Lung microvascular endothelial cell (primary cell): ENCODE results near the gene CRIP2. TPM values are rescaled to one million over a fixed set of nuclear protein-coding genes. Genes with fewer than 3 reads are reported as not detected.

Source experiments
- DNase-seq, 2 donors: peaks; one replicate each; pipeline versions ENCODE4 v3.0.0 to v3.0.0-alpha.2; 2010; ENCODE audit warnings: low read depth in 2 of 2
- total RNA-seq: library from RNA; depleted of rRNA; stranded (reverse); fragments of >200 nt; gene quantifications from 2 replicates; pipeline ENCODE4 v1.2.1, GENCODE V29; 2014

CRIP2 gene, protein sequence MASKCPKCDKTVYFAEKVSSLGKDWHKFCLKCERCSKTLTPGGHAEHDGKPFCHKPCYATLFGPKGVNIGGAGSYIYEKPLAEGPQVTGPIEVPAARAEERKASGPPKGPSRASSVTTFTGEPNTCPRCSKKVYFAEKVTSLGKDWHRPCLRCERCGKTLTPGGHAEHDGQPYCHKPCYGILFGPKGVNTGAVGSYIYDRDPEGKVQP
- 130 and 152 TPM in 2 replicates for total RNA-seq

DNA sequence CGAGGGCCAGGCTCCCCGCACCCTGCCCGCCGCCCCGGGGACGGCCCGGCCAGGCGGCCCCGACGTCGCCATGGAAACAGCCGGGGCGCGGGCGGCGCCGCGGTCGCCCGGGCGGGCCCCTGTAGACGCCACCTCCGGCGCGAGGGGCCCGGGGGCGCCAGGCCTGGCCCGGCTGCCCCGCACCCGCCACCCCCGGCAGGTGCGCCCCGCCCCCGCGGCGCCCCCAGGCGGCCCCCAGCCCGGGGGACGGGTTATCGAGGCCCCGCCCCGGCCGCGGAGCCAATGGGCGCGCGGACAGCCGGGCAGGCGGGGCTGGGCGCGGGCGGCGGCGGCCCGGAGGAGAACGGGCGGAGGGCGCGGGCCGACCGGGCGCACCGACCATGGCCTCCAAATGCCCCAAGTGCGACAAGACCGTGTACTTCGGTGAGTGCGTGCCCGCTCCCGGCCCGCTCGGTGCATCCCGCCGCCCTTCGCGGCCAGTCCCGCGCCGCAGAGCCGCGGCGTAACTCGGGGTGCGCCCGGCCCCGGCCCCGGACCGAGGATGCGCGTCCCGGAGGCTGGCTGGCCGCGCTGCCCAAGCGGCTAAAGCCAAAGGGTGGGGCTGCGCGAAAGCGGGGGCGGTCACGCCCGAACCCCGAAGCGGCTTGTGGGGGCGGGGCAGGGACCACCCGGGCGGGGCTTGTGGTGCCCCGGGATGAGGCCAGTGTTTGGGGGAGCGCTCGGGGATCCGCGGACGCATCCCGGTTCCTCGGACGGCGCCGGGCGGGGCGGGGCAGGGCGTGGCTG lies at the start of gene CRIP2:
Gene CRIP2, plus strand, starts transcription at position 339 of the 786 bp plus-strand sequence. Its CDS starts 42 bp downstream, at position 381.
- peak; percentile 64 to 81 for DNase-seq

DNA sequence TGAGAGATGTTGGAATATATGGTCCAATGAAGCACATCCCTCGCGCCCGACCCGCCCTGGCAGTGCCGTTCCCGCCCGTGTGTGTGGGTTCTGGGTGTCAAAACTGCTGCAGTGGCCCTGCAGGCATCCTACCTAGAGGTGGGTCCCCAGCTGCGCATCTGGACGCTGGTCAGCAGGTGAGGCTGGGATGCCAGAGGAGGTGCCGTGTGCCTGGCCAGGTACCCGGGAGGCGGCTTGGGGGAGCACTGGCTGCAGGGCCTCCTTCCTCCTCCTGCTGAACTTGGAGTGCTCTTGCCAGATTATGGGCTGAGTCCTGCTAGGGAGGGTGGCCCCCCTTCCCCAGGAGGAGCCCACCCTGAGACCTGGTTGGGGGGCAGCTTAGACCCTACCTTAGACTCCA lies 49.8 kb upstream of the CRIP2 start:
- DNase-seq, result no peak

DNA sequence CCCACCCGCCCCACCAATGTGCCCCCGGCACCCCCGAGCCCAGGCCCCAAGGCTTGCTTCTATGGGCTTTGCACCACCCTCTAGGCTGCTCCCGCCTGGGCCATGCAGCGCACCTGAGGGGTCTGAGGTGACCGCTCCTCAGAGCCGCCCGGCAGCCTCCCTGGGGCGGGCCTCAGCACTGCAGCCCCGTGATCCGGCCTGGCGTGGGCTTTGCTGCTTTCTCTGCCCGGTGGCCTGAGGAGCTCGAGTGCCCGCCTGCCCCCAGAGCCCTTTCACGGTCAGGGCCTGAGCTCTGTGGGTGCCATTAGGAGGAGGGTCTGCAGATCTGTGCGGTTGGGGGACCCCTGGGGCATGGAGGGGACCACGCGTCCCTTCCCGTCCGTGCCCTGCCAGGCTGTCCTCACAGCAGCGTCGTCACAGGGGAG lies 48.8 kb upstream of the CRIP2 start:
- no peak for DNase-seq

DNA sequence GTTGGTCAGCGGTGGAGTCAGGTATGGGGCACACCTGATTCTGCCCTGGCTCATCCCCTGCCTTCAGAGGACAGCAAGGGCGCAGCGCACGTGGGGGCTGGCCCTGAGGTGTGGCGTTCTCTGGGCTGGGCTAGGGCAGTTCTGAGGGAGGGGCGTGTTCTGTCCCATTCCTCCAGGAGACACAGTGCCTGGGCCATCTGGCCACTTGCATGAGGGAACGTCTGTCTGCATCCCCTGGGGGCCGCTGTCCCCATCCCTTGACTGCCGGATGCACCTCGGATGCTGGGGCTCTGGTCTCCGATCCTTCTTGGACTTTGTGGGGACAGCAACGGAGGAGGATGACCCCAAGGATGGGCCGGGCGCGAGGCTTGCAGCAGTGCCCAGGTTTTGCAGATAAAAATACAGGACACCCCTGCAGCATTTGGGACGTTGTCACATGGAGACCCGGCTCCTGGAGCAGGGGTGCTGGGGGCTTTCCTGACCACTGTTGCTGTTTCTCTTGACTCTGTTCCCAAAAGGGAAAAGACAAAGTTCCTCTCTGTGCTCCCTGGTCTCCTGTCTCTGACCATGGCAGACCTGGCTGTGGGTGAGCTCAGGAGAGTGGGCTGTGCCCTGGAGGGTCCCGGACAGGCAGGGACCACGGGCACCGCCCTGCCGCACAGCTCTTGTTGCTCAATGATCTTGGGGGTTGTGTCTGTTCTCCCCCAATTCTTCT lies 48.0 kb upstream of the CRIP2 start:
- no peak for DNase-seq

DNA sequence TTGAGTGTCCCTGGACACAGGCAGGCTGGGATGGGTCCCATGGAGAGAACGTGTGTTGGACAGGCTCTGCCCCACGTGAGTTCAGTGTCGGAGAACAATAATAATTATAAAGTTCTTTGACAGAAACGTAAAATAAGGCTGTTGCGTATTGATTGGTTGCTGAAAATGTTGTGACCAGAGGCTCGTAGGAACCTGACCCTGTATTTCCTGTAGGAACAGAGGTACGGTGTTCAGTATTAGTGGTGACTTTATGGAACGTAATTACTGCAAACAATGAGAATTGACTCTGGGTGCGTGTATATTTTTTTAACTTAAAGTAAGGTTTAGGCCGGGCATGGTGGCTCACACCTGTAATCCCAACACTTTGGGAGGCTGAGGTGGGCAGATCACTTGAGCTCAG lies 47.2 kb upstream of the CRIP2 start:
- DNase-seq, result no peak

DNA sequence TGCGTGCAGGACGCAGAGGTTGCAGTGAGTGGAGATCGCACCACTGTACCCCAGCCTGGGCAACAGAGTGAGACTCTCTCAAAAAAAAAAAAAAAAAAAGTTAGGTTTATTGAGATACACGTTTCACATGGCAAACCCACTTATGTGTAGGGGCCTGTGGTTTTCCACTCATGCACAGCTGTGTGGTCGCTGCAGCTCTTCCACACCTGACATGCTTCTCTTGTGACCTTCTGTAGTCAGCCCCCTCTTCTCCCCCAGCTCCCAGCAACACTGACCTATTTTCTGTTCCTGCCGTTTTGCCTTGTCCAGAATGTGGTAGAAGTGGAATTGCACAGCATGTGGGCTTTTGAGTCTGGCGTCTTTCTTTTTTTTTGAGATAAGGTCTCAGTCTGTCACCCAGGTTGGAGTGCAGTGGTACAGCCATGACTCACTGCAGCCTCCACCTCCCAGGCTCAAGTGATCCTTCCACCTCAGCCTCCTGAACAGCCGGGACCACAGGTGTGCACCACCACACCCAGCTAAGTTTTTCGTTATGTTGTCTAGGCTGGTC lies 46.6 kb upstream of the CRIP2 start:
- DNase-seq, result no peak

DNA sequence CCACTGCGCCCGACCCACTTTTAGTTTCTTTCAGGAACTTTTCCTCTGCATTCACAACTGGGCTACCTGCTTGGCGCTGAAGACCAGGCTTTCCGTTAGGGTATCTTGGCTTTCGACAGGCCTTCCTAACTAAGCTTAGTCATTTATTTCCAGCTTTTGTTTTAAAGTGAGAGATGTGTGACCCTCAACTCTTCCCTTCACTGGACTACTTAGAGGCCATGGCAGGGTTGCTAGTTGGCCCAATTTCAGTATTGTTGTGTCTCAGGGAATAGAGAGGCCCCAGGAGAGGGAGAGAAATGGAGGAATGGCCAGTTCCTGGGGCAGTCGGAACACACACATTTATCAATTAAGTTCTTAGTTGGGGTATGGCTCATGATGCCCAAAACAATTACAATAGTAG lies 44.6 kb upstream of the CRIP2 start:
- DNase-seq, result peak; percentile 69 to 90

DNA sequence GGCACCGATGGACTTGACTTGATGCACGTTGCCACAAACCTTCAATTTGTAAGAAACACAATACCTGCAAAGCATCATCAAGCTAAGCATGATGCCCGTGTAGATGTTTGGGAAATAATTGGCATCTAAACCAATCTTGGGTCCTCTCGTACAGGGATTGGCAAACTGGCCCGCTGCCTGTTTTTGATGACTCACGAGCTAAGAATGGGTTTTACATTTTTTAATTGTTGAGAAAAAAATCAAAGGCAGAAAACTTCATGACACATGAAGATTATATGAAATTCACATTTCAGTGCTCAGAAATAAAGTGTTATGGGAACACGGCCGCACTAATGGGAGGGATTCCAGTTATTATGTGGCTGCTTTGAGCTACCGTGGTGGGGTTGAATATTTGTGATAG lies 44.1 kb upstream of the CRIP2 start:
- DNase-seq, result peak; percentile 79 to 85

DNA sequence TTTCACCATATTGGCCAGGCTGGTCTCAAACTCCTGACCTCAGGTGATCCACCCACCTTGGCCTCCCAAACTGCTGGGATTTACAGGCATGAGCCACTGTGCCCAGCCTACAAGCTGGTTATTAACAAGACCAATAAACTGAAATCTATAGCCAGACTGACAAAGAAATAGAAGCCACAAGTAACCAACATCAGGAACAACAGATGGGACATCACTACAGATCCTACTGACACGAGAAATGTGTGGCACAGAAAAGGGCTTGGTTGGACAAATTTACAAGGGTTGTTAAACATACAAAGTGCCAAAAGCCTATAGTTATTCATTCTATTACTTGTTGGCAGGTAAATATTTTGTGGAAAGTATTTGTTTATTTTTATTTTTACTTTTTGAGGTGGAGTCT lies 43.4 kb upstream of the CRIP2 start:
- no peak for DNase-seq

DNA sequence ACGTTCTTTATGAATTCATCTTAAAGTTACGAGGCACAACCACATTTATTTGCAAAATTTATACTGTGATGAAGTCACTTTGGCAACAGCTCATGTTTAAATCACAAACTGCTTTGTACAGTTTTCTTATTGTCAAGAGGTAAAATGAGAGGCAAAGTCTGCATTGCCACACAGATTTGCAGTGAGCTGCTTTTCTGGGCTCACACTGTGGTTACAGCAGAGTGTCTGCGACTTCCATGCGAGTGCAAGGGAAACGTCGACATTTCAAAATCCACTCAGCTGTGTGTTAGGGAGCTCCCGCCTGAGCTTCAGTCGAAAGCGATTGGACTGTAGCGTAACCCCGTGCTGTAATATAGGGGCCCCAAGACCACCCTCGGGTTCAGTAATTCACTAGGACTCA lies 42.0 kb upstream of the CRIP2 start:
- no peak for DNase-seq

DNA sequence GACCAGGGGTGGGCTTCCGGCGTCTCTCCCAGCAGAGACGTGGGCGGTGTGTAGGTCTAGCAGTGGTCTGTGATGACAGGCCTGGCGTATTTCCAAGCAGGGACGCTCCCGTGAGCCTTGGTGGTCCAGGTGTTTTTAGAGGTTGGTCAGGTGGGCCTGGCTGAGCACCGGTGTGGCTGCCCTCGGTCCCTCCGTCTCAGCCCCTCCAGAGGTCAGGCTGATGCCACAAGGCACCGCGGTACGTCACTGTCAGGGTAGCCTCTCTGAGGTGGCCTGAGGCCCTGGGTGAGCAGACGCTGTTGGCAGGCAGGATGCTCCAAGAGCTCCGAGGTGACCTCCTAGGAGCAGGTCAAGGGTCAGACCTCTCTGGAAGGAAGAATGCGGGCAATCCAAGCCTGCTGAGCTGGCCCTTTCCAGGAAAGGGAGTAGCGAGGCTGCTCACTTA lies 41.4 kb upstream of the CRIP2 start:
- DNase-seq, result no peak

DNA sequence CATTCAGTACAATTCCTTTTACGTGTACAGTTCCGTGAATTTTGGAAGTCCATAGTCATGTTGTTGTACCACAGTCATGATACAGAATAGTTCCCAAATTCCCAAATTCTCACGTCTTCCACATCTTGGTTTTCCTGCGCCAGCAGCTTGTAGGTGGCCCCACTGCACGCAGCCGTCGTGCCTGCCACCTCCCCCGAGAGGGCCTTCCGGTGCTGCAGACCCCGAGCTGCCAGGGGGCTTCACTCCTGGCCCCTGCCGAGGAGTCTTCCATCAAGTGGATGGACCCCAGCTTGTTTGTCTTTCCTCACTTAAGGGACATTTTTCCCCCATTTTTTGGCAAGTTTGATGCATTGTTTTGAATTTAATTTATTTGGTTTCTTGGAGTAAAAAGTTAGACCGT lies 38.2 kb upstream of the CRIP2 start:
- DNase-seq, result no peak

DNA sequence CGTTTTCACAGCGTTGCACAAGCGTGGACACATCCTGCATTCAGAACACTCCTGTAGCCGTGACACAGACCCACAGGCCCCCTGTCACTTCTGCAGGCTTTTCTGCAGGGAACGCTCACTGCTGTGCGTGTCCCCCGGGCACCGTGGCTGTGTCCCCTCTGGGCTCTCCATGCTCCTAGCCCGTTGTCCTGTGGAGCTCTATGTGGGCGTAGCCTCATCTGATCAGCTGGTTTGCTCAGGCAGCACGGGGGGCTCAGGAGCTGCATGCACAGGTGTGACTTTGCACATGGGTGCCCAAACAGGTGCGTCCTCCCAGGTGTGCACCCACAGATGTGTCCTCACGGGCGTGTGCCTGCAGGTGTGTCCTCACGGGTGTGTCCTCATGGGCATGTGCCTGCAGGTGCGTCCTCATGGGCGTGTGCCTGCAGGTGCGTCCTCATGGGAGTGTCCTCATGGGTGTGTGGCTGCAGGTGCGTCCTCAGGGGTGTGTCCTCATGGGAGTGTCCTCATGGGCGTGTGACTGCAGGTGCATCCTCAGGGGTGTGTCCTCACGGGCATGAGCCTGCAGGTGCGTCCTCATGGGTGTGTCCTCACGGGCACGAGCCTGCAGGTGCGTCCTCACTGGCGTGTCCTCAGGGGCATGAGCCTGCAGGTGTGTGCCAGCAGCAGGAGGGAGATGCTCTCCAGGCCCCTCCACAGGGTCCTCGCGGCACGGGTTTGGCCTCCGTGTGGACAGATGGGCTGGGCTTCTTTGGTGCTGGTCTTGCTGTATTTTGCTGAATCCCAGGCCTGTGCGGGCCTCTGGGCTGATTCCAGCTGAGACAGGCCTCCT lies 37.5 kb upstream of the CRIP2 start:
- no peak for DNase-seq

DNA sequence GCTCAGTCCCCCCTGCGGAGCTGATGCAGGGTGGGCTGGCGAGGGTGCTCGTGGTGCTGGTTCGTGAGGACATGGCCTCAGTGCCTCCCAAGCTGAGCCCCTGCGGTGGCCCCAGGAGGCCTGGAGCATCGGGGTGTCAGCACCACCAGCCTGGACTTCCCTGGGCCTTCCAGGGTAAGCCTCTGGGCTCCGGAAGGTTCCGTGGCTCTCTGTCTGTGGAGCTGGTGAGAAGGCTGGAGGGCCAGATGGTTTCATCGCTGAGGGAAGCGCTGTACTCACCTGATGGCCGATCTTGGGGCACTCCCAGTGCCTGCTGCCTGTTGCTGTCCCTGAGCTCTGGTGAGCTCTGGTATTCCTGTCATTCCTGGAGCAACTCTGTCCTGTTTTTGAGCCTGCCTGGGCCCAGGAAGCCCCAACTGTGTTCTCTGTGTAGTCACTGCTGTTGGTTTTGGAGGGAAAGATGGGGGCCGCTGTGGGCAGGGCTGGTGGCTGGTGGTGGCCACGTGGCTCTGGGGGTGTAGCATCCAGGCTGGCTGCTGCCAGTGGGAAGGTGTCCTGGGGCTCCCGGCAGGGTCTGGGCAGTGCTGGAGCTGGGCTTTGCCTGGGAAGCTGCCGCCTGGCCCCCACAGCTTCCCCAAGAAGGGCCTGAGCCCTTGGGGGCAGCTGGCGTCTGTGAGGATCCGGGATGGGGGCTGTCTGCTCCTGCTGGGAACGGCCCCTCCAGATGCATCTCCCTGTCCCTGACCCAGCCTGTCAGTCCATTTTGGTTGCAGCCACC lies 36.7 kb upstream of the CRIP2 start:
- no peak for DNase-seq

DNA sequence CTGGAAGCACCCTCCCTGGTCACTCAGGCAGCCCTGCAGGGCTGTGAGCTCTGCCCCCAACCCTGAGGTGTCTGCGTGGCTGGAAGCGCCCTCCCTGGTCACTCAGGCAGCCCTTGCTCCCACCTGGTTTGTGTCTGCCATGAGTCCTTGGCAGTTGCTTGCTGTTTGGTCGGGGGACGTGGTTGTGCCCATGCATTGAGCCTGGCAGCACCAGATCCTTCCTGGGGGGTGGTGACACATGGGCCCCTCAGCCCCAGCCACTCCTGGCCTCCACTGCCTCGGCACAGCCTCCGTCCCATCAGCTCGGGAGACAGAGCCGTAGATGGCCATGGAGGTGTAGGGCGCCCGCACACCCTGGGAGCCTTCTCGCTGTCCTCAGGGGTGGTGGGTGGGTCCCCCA lies 35.4 kb upstream of the CRIP2 start:
- no peak for DNase-seq

DNA sequence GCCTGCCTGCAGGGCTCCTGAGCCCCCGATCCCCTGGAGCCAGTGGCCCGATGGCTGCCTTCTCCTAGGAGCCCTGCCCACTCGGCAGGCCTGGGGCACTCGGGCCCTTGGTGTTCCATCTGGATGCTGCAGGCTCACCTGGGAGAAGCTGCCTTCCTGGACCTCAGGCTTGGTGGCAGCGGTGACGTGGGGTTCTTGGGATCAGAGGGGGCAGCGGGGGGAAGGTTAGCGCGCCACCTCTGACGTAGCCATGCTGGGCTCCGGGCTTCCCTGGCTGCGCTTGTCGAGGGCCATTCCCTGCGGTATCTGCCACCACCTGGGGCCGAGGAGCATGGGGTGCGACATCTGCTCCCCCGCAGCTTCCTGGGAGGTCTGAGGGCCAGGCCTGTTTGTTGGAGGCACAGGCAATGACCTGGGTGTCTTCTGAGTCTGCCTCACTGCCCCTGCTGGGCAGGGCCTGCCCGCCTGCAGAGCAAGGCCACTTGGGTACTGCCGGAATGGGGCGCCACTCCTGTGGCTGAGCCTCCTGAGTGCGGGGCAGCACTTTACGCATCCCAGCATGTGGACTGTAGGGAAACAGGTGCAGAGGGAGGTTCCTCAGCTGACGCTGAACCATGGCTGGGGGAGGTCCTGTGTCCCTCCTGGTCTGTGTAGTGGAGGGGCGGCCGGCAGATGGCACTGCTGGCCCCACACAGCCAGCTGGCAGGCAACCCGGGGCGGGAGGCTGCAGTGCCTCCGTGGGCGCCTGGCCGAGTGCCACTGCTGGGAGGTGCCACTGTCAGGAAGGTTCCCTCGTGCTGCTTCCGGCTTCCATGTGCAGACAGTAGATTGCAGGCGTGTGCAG lies 34.7 kb upstream of the CRIP2 start:
- peak; percentile 41 to 86 for DNase-seq

DNA sequence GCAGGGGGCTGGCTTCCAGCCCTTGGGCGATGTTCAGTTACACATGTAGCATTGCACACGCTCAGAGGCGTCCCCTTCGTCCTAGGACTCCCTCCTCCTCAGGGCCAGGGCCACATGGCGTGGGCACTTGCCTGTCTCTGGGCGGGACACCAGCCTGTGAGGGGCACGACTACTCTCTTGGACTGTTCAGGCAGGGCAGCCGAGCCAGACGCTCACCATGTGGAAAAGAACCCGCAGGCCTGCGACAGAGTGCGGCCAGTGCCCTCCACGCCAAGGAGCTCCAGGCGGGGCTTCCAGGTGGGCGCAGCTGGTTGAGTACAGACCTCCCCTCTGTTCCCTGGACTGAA lies 34.1 kb upstream of the CRIP2 start:
- no peak for DNase-seq

DNA sequence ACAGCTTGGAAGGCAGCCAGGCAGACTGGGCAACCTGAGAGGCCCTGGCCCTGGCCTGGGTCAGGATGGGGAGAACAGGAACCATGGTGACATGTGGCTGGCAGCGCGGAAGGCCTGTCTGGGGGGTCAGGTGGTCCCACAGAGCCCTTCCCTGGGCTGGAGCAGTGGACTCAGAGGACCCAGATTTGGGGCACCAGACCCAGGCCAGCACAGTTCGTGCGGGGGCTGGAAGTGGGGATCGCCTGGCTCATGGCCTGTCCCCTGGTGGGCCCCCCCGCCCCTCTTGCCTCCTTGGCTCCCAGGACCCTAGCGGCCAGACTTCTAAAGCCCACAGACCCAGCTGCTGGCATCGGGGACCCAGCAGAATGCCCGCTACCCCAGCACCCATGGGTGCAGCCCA lies 33.6 kb upstream of the CRIP2 start:
- DNase-seq, result no peak

DNA sequence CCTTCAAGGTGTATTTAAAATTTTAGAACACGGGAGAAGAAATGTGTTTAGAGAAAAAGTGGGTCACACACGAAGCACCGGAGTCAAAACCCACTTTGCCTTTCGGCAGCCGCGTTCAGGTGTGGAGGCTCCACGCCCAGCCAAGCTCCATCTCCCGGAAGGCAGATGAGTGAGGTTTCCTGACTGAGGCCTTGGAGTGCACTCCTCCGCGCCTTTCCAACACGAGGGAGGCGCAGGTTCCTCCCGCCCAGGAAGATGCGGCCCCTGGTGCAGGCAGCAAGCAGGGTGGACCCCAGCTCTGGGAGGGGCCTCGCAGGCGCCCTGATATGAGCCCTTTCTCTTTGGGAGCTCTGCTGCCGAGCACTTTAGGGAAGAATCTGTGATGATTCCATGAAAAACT lies 32.5 kb upstream of the CRIP2 start:
- no peak for DNase-seq

DNA sequence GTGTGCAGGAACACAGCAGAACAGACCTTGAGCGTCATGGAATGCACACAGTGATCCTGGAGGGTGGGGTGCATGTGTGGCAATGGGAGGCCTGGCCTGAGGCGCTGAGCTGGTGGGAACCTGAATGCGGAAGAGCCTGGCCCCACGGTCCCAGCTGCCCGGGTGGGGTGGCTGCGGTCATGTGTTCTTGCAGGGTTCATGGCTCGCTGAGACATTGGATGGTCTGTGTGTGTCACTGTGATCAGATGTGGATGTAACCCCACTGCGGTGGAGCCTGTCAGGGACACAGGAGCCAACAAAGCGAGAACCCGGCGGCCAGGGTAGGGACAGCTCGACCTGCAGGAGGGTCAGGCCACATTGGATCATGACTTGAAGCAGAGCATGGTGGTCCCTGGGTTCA lies 31.8 kb upstream of the CRIP2 start:
- no peak for DNase-seq
